NCI-H2029 treated with DMSO at 0.1 percent for 48 hours (cell line): ENCODE data around the gene LRIG3.

Experiments
- DNase-seq: peaks from one replicate; lab custom pipeline; 2025; lab: John Stamatoyannopoulos, UW

The LRIG3 gene

GRCh38 chr12:58920102-58920960 is at the start of gene LRIG3:
TSS of gene LRIG3 (minus strand) at chr12:58920504. CDS start at chr12:58920235, 269 bp downstream.
- DNase-seq, result peak; percentile 73

GRCh38 chr12:58969237-58969636 is 48.9 kb upstream of the LRIG3 start:
- no peak for DNase-seq

GRCh38 chr12:58967561-58967960 is 47.3 kb upstream of the LRIG3 start:
- peak; percentile 62 for DNase-seq

- DNase-seq, result no peak
Observed at GRCh38 chr12:58966939-58967338, 46.6 kb upstream of the LRIG3 start.

- no peak for DNase-seq
Observed at GRCh38 chr12:58965568-58965967, 45.3 kb upstream of the LRIG3 start.

- DNase-seq, result no peak
Observed at GRCh38 chr12:58963844-58964243, 43.5 kb upstream of the LRIG3 start.

GRCh38 chr12:58961906-58962305 is 41.6 kb upstream of the LRIG3 start:
- no peak for DNase-seq

- DNase-seq, result no peak
Observed at GRCh38 chr12:58961166-58961565, 40.9 kb upstream of the LRIG3 start.

GRCh38 chr12:58959639-58960300 is 39.5 kb upstream of the LRIG3 start:
- no peak for DNase-seq

- no peak for DNase-seq
Observed at GRCh38 chr12:58957298-58957697, 37.0 kb upstream of the LRIG3 start.

- no peak for DNase-seq
Observed at GRCh38 chr12:58955849-58956248, 35.5 kb upstream of the LRIG3 start.

GRCh38 chr12:58954002-58954401 is 33.7 kb upstream of the LRIG3 start:
- no peak for DNase-seq

- DNase-seq, result no peak
Observed at GRCh38 chr12:58950739-58951100, 30.4 kb upstream of the LRIG3 start.

GRCh38 chr12:58949954-58950738 is 29.8 kb upstream of the LRIG3 start:
- peak; percentile 69 for DNase-seq

GRCh38 chr12:58943079-58943478 is 22.8 kb upstream of the LRIG3 start:
- no peak for DNase-seq

- DNase-seq, result no peak
Observed at GRCh38 chr12:58942345-58942744, 22.0 kb upstream of the LRIG3 start.

GRCh38 chr12:58939399-58940100 is 19.2 kb upstream of the LRIG3 start:
- no peak for DNase-seq

GRCh38 chr12:58938440-58938839 is 18.1 kb upstream of the LRIG3 start:
- no peak for DNase-seq

GRCh38 chr12:58934528-58934927 is 14.2 kb upstream of the LRIG3 start:
- no peak for DNase-seq

GRCh38 chr12:58932806-58933681 is 12.7 kb upstream of the LRIG3 start:
- DNase-seq, result no peak

GRCh38 chr12:58931518-58931917 is 11.2 kb upstream of the LRIG3 start:
- no peak for DNase-seq
